Measurements from ENCODE around the gene SDK2.

- TF ChIP-seq GTF2F1 (IDR thresholded peaks at IDR 0.05; ENCODE audit: borderline replicate concordance, low read depth, low read length) (no peak), POLR2A (IDR thresholded peaks at IDR 0.05; ENCODE audit: control extremely low read depth in 1 of 2, low read depth in 2 of 2, low read length in 2 of 2) (no peak), CREB1 (IDR thresholded peaks at IDR 0.05) (no peak), EZH2 (IDR thresholded peaks at IDR 0.05; ENCODE audit: low read depth, low read length, severe bottlenecking) (no peak), KDM1A (IDR thresholded peaks at IDR 0.05; ENCODE audit: borderline replicate concordance, low read length) (no peak), BACH1 (IDR thresholded peaks at IDR 0.05; ENCODE audit: low read length) (no peak), POLR2AphosphoS5 (IDR thresholded peaks at IDR 0.05; ENCODE audit: low read depth, low read length) (no peak), CTCF (IDR thresholded peaks at IDR 0.05; ENCODE audit: control extremely low read depth in 1 of 3, insufficient read depth in 1 of 3, low read depth in 1 of 3, low read length in 3 of 3) (no peak), SRF (IDR thresholded peaks at IDR 0.05; ENCODE audit: low read depth, low read length) (no peak), HDAC2 (IDR thresholded peaks at IDR 0.05; ENCODE audit: borderline replicate concordance in 1 of 2, low read depth in 2 of 2, low read length in 2 of 2) (no peak), MAX (IDR thresholded peaks at IDR 0.05) (peak; percentile 27; the same call in 1 of the 2 replicates), TEAD4 (IDR thresholded peaks at IDR 0.05; ENCODE audit: low read depth, low read length) (no peak)
Observed at GRCh38 chr17:73641826-73642600, 2.2 kb downstream of the SDK2 start.
